Mesenchymal stem cell (in vitro differentiated cells and primary cell): ENCODE data around the gene DSG1.
"Not testable (repeated sequence)": the region's sequence is repeated elsewhere in the genome, so short reads cannot be mapped to it uniquely, and the experiment has no call there.

ENCODE experiments used
- DNase-seq: peaks from one replicate; pipeline ENCODE4 v3.0.0-alpha.2; 2013
- H2AFZ ChIP-seq: one replicate; pipeline ENCODE4 v1.6.1; 2013; ENCODE audit warnings: low read depth, mild to moderate bottlenecking, control low read depth, inconsistent platforms, low read length, moderate library complexity
- H2AK5ac ChIP-seq: 2 replicates; pipeline ENCODE4 v1.6.1; 2013; ENCODE audit warnings: low read length, moderate library complexity, mild to moderate bottlenecking, inconsistent platforms; ENCODE audit not compliant: severe bottlenecking
- H2BK120ac ChIP-seq: one replicate; pipeline ENCODE4 v1.6.1; 2013; ENCODE audit warnings: low read depth, mild to moderate bottlenecking, inconsistent platforms, low read length, moderate library complexity
- H2BK12ac ChIP-seq, 2 experiments: one replicate each; pipeline ENCODE4 v1.6.1; 2013; ENCODE audit warnings: inconsistent platforms in 2 of 2, low read length in 2 of 2, mild to moderate bottlenecking in 2 of 2, moderate library complexity in 2 of 2, control low read depth in 1 of 2
- H2BK15ac ChIP-seq: one replicate; pipeline ENCODE4 v1.6.1; 2013; ENCODE audit warnings: mild to moderate bottlenecking, low read depth, inconsistent platforms; ENCODE audit not compliant: poor library complexity, severe bottlenecking
- H2BK5ac ChIP-seq: 2 replicates; pipeline ENCODE4 v1.6.1; 2013; ENCODE audit warnings: low read depth, mild to moderate bottlenecking, low read length, control low read depth, inconsistent platforms; ENCODE audit not compliant: poor library complexity, severe bottlenecking
- H3K14ac ChIP-seq, 2 experiments: one replicate each; pipeline ENCODE4 v1.6.1; 2013; ENCODE audit warnings: inconsistent platforms in 2 of 2, low read length in 2 of 2, control low read depth in 1 of 2, mild to moderate bottlenecking in 1 of 2, moderate library complexity in 1 of 2
- H3K18ac ChIP-seq, 2 experiments: one replicate each; pipeline ENCODE4 v1.6.1; 2013; ENCODE audit warnings: inconsistent platforms in 2 of 2, low read length in 2 of 2, control low read depth in 1 of 2, low read depth in 1 of 2, mild to moderate bottlenecking in 1 of 2
- H3K23ac ChIP-seq, 2 experiments: one replicate each; pipeline ENCODE4 v1.6.1; 2013; ENCODE audit warnings: inconsistent platforms in 2 of 2, low read length in 2 of 2, mild to moderate bottlenecking in 2 of 2, moderate library complexity in 2 of 2, control low read depth in 1 of 2
- H3K27ac ChIP-seq: 2 replicates; pipeline ENCODE4 v1.5.1; 2013; ENCODE audit warnings: mild to moderate bottlenecking, moderate library complexity, low read length, control low read depth, inconsistent platforms; ENCODE audit not compliant: poor library complexity, severe bottlenecking
- H3K27me3 ChIP-seq, 2 experiments: 2 replicates each; pipeline versions ENCODE4 v1.6.1 to v1.7.0; 2013; ENCODE audit warnings: low read length in 2 of 2, mild to moderate bottlenecking in 2 of 2, moderate library complexity in 2 of 2, control low read depth in 1 of 2, inconsistent platforms in 1 of 2; ENCODE audit not compliant: control insufficient read depth in 1 of 2, insufficient read depth in 1 of 2
- H3K36me3 ChIP-seq, 2 experiments: 2 replicates each; pipeline versions ENCODE4 v1.6.1 to v1.7.0; 2013; ENCODE audit warnings: low read length in 2 of 2, control low read depth in 1 of 2, inconsistent platforms in 1 of 2, low read depth in 1 of 2, mild to moderate bottlenecking in 1 of 2; ENCODE audit not compliant: insufficient read depth in 2 of 2, control insufficient read depth in 1 of 2
- H3K4ac ChIP-seq, 2 experiments: one replicate each; pipeline ENCODE4 v1.6.1; 2013; ENCODE audit warnings: inconsistent platforms in 2 of 2, low read length in 2 of 2, mild to moderate bottlenecking in 2 of 2, moderate library complexity in 2 of 2, control low read depth in 1 of 2, low read depth in 1 of 2
- H3K4me1 ChIP-seq: 2 replicates; pipeline ENCODE4 v1.6.1; 2013; ENCODE audit warnings: low read depth, low read length, control low read depth; ENCODE audit not compliant: control insufficient read depth, insufficient read depth
- H3K4me2 ChIP-seq: 2 replicates; pipeline ENCODE4 v1.6.1; 2013; ENCODE audit warnings: low read length, mild to moderate bottlenecking, inconsistent platforms; ENCODE audit not compliant: poor library complexity, severe bottlenecking
- H3K4me3 ChIP-seq, 2 experiments: 2 replicates each; pipeline versions ENCODE4 v1.5.1 to v1.7.0; 2013; ENCODE audit warnings: low read length in 2 of 2, mild to moderate bottlenecking in 2 of 2, control low read depth in 1 of 2, low read depth in 1 of 2; ENCODE audit not compliant: insufficient read depth in 1 of 2
- H3K79me1 ChIP-seq: replicated peaks from 2 replicates; pipeline ENCODE4 v1.6.1; 2013; ENCODE audit warnings: mild to moderate bottlenecking, control low read depth, low read length, inconsistent platforms; ENCODE audit not compliant: poor library complexity, severe bottlenecking
- H3K9ac ChIP-seq: 2 replicates; pipeline ENCODE4 v1.7.0; 2013; ENCODE audit warnings: mild to moderate bottlenecking, low read length, moderate library complexity
- H3K9me3 ChIP-seq: 2 replicates; pipeline ENCODE4 v1.7.0; 2013; ENCODE audit warnings: mild to moderate bottlenecking, low read length; ENCODE audit not compliant: control insufficient read depth
- H4K8ac ChIP-seq: one replicate; pipeline ENCODE4 v1.6.1; 2013; ENCODE audit warnings: inconsistent platforms, mild to moderate bottlenecking, low read length, moderate library complexity
- H4K91ac ChIP-seq: one replicate; pipeline ENCODE4 v1.6.1; 2013; ENCODE audit warnings: mild to moderate bottlenecking, low read length, inconsistent platforms
- WGBS: methylation state at CpG from one replicate; pipeline ENCODE4 v1.1.7; 2013; ENCODE audit warnings: mixed read lengths; 5-methylcytosine and 5-hydroxymethylcytosine counted together

Gene DSG1

GRCh38 chr18:31325051-31325450 is 7.1 kb downstream of the DSG1 start:
- WGBS, result 81% methylated on average over 2 of the region's 3 CpGs
- Histone ChIP-seq H3K4me2 (no peak overlapping the region), H4K8ac (no peak overlapping the region), H3K9ac (no peak overlapping the region), H2BK5ac (no peak overlapping the region), H3K4me1 (no peaks in the 10 kb centered on the region), H3K14ac (no peak overlapping the region), H3K18ac (no peak overlapping the region), H2AK5ac (no peak overlapping the region), H2BK12ac (no peak overlapping the region), H3K27ac (no peak overlapping the region), H4K91ac (no peak overlapping the region), H3K23ac (no peak overlapping the region), H3K27me3 (peaks cover 0 to 10% of the 10 kb centered on the region in 2 experiments), H3K4ac (no peak overlapping the region), H2BK120ac (no peak overlapping the region), H3K36me3 (no peaks in the 10 kb centered on the region), H3K9me3 (no peaks in the 10 kb centered on the region), H3K4me3 (peak overlapping the region in 1 of 2 experiments; percentile 22), H3K79me1 (no peaks in the 10 kb centered on the region), H2BK15ac (no peak overlapping the region), H2AFZ (no peak overlapping the region)
- peak; percentile 62 for DNase-seq

- Histone ChIP-seq H2BK120ac (no peak overlapping the region), H2BK15ac (no peak overlapping the region), H2BK12ac (no peak overlapping the region), H3K23ac (no peak overlapping the region), H3K4me1 (no peaks in the 10 kb centered on the region), H3K4me2 (no peak overlapping the region), H2AFZ (no peak overlapping the region), H3K9ac (no peak overlapping the region), H3K79me1 (no peaks in the 10 kb centered on the region), H3K27me3 (peaks cover 0 to 4% of the 10 kb centered on the region in 2 experiments), H4K8ac (no peak overlapping the region), H3K36me3 (no peaks in the 10 kb centered on the region), H3K27ac (no peak overlapping the region), H3K4me3 (no peak overlapping the region), H2AK5ac (no peak overlapping the region), H2BK5ac (no peak overlapping the region), H3K9me3 (no peaks in the 10 kb centered on the region), H3K4ac (no peak overlapping the region), H4K91ac (no peak overlapping the region), H3K14ac (no peak overlapping the region), H3K18ac (no peak overlapping the region)
- no peak for DNase-seq
- WGBS, result 75% methylated on average over 5 of the region's 7 CpGs
Observed at GRCh38 chr18:31329787-31330438, 12.0 kb downstream of the DSG1 start.

GRCh38 chr18:31343454-31343853 is 25.5 kb downstream of the DSG1 start:
- no peak overlapping the region for H3K4me3 ChIP-seq

GRCh38 chr18:31353336-31353735 is 35.4 kb downstream of the DSG1 start:
- DNase-seq, H3K9ac ChIP-seq, H4K91ac ChIP-seq, H3K18ac ChIP-seq, H3K9me3 ChIP-seq, H3K36me3 ChIP-seq, H3K27me3 ChIP-seq, H2BK120ac ChIP-seq, H3K79me1 ChIP-seq, H3K23ac ChIP-seq, H3K14ac ChIP-seq, H3K27ac ChIP-seq, H2BK5ac ChIP-seq, H3K4me3 ChIP-seq, H3K4ac ChIP-seq, H2AK5ac ChIP-seq, H2BK15ac ChIP-seq, H3K4me1 ChIP-seq, H4K8ac ChIP-seq, H2BK12ac ChIP-seq, H2AFZ ChIP-seq, H3K4me2 ChIP-seq: not testable (repeated sequence)
- WGBS, result 60% methylated on average over 1 of the region's 17 CpGs

More at GRCh38 chr18:31343454-31343853, 25.5 kb downstream of the DSG1 start:
- H3K27ac ChIP-seq, result no peak overlapping the region
- H4K8ac ChIP-seq, result no peak overlapping the region
- no peaks in the 10 kb centered on the region for H3K4me1 ChIP-seq
- no peak overlapping the region for H2BK120ac ChIP-seq
- no peaks in the 10 kb centered on the region for H3K79me1 ChIP-seq
- H3K9ac ChIP-seq, result no peak overlapping the region
- no peak overlapping the region for H3K23ac ChIP-seq
- H2AK5ac ChIP-seq, result no peak overlapping the region
- WGBS, result 94% methylated on average over 4 of the region's 4 CpGs
- H2BK12ac ChIP-seq, result no peak overlapping the region
- no peaks in the 10 kb centered on the region for H3K27me3 ChIP-seq
- H2BK15ac ChIP-seq, result no peak overlapping the region
- no peak overlapping the region for H3K14ac ChIP-seq
- no peak overlapping the region for H3K4me2 ChIP-seq
- H3K36me3 ChIP-seq, result no peaks in the 10 kb centered on the region
- no peak for DNase-seq
- H2BK5ac ChIP-seq, result no peak overlapping the region
- H3K9me3 ChIP-seq, result no peaks in the 10 kb centered on the region
- H3K18ac ChIP-seq, result no peak overlapping the region
- H4K91ac ChIP-seq, result no peak overlapping the region
- no peak overlapping the region for H2AFZ ChIP-seq
- H3K4ac ChIP-seq, result no peak overlapping the region
